ENCODE results near the gene SSUH2.
"Not testable (repeated sequence)": the region's sequence is repeated elsewhere in the genome, so short reads cannot be mapped to it uniquely, and the experiment has no call there.

Gene SSUH2

DNA sequence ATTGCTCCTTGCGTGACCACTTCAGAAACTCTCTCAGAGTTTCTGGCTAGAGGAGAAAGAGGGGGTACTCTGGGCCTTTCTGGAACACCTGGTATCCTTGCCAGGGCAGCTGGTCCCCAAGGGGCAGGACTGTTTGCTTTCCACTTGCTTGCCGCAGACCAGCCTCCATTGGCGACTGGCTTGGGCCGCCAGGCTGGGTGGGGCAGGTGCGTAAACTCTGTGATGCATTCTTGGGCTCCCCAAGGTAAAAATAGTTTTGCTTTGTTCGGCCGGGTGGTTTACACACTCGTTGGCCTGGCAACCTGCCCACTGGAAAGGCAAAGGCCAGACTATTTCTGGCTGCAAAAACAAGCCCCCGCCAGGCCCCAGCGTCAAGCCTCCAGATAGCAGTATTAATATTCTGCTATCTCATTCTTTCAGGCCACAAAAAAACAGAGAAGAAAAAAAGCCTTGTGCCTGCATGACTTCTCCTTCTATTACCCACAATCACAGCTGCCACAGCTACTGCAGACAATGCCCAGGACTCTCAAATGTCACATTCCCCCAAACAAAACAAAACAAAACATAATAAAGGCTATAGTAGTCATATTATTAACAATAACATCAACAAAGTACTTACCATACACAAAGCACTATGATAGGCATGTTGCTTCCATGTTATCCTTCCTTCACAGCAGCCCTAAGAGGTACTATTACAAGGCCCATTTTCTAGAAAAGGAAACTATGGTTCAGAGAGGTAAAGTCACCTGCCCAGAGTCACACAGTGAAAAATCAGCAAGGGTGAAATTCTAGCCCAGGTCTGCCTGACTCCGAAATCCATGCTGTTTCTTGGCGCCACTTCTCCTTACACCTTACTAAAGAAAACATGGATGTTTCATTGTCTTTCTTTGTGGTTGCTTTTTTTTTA lies 14.0 kb upstream of the SSUH2 start:
- no peak for DNase-seq

DNA sequence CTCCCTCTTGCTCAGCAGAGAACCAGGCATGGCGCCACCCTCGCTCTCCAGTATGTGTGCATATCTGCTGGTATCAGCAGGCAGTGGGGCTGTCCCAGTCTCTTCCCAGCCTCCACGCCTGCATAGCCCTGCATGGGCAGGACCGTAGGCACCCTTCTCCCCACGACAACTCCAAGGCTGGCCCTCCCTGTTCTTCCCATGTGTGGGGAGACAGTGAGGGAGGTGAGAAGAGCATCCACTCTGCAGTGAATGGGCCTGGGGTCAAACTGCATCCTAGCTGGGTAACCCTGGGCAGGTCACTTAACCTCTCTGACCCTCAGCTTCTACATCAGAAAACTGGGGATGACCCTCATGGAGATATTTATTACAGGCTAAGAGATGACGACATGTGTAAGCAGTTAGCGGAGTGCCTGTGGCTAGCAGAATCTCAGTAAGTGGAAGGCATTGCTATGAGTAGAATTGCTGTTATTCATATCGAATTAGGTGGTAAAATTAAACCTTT lies 13.3 kb upstream of the SSUH2 start:
- DNase-seq = no peak

DNA sequence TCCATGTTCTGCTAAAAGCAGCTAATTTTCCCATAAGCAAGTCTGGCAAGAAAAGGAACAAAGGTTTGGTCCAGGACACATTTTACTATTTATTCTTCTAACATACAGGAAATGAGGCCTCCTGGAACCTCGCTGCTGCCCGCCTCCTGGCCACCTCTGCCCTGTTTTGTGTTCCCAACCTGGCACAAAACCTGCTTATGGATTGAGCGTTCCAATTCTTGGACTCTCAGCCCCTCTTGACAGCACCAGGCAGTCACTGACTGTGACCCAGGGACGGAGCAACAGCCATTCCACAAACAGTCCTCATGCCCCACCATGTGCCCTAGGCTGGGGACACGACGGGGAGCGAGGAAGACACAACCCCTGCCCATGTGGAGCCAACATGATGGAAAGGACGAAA lies 11.6 kb upstream of the SSUH2 start:
- no peak for DNase-seq

DNA sequence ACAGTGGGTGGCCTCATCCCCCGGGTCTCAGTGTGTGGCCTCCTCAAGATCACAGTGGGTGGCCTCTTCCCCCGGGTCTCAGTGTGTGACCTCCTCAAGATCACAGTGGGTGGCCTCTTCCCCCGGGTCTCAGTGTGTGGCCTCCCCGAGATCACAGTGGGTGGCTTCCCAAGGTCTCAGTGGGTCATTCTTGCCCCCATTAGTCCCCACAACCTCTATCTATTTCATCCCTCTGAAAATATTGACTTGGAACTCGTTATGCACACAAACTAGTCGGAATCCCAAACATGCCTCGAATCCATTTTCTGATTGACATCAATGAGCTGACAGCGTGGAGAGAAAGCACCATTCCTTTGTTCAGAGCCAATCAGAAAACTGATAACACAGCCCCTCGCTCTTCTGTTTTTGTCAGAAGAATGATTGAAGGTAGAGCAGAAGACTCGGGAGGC lies 10.8 kb upstream of the SSUH2 start:
- DNase-seq = no peak

DNA sequence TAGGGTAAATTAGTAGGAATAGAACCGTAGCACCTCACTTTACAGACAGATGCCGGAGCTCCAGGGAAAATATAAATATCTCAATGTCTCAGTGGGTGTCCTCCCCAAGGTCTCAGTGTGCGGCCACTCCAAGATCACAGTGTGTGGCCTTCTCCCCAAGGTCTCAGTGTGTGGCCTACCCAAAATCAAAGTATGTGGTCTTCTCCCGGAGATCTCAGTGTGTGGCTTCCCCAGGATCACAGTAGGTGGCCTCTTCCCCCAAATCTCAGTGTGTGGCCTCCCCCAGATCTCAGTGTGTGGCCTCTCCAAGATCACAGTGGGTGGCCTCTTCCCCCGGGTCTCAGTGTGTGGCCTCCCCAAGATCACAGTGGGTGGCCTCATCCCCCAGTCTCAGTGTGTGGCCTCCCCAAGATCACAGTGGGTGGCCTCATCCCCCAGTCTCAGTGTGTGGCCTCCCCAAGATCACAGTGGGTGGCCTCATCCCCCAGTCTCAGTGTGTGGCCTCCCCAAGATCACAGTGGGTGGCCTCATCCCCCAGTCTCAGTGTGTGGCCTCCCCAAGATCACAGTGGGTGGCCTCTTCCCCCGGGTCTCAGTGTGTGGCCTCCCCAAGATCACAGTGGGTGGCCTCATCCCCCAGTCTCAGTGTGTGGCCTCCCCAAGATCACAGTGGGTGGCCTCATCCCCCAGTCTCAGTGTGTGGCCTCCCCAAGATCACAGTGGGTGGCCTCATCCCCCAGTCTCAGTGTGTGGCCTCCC lies 10.2 kb upstream of the SSUH2 start:
- DNase-seq = not testable (repeated sequence)

DNA sequence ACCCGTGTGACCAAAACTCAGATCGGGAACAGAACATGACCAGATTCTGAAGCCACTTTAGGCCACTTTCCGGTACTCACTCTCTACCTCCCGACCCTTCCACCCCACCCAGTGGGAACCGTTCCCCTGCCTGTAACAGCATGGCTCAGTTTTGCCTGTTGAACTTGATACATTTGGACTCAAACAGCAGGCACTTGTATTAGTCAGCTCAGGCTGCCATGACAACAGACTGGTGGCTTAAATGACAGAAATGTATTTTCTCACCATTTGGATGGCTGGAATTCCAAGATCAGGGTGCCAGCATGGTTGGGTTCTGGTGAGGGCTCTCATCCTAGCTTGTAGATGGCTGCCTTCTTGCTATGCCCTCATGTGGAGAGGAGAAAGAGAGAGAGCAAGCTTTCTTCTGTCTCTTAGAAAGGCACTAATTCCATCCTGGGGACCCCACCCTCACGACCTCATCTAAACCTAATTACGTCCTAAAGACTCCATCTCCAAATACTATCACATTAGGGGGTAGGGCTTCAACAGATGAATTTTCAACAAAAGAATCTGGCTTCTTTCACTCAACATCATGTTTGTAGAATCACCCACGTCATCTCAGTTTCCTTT lies 9.3 kb upstream of the SSUH2 start:
- no peak for DNase-seq

DNA sequence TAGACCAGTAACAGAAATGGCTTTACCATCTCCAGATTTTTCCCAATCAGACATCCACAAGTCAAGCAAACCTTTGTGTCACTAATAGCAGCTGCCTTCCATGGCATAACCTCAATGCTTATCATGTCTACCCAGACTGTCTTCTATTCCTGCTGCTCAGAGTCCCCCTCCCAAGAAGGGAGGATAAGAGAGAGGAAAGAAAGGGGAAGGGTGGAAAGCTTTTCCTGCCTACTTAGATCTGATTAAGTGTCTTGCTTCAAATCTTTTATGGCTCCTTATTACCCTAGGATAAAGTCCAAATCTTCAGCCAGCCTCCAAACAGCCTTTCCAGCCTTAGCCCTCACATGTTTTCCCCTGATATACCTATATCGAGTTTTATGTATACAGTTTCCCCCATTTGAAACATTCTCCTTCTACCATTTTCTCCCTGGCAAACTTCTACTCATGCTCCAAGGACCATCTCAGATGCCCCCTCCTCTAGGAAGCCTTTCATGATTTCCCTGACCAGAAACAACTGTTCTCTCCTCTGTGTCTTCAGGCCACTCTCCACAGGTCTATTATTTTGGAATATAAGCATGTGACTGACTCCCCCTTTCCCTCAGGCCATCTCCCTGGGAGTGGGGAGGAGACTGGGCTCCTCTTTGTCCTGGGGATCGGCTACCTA lies 7.9 kb upstream of the SSUH2 start:
- DNase-seq = no peak

DNA sequence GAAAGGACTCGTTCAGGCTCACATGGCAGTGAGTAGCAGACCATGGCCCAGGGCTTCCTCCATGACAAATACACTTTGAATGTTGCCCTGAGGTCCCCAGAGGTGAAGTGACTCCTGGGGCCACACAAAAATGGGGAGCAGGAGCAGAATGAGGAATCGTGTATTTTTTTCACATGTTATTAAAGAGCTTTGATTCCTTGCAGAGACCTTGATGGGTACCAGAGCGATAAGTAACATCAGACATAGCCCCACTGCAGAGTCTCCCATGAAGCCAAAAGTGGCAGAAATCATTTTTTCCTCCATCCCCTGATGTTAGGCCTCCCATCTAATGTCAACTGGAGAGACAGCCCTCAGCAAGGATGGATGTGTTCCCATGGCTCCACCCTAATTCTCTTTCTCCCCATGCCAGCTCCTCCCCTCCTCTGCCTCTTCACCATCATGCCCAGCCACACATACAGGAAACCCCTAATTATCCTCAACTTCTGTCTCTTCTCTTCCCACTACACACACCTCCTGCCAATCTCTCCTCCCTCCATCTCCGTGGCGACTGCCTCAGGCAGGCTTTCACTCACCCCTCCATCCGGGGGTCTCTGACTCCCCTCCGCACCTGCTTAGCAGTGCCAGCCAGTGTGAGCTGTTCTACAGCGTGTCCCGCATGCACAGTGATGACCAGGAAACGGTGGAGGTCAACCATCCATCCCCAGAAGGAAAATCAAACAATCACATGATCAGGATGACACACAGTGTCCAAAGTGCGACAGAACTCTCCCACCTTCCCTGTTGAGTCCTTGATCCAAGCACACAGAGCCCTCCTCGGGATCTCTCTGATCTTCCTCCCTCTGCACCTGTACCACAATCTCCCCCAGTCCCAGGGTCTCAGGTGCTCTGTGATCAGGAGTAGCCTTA lies 7.1 kb upstream of the SSUH2 start:
- DNase-seq = no peak

DNA sequence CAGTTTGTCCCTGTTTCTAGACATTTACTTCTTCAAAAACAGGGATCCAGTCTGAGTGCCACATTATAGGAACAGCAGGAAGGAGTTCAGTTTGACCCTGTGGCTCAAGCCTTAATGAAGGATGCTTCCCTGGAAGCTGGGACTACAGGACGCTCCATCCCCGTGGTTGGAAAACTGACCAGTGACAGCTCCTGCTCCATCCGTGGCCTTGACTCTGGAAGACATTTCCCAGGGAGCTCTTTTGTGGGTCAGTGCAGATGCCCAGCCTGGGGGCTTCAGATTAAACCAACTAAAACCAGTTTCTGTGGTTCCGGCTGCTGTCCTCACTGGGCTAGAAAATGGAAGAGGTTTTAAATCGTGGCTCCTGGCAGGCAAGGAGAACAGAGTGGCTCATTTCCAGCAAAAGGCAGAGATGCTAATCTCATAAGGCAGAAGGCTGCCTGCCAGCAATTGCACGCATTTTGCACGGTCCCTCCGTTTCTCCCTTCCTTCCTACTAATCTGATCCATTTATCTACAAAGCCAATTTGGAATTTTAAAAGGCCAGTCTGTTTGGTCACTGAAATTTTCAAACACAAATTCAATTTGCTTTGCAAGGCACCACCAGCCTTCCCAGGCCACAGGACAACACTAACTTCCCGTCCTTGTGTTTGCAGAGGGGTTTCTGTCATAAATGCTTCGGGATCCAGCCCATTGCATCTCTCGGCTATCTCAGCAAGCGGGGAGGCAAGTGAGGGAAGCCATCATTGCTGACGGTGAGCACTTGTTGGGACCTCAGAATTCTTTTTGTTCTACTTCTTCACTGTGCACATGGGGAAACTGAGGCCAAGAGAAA lies 6.2 kb upstream of the SSUH2 start:
- no peak for DNase-seq

DNA sequence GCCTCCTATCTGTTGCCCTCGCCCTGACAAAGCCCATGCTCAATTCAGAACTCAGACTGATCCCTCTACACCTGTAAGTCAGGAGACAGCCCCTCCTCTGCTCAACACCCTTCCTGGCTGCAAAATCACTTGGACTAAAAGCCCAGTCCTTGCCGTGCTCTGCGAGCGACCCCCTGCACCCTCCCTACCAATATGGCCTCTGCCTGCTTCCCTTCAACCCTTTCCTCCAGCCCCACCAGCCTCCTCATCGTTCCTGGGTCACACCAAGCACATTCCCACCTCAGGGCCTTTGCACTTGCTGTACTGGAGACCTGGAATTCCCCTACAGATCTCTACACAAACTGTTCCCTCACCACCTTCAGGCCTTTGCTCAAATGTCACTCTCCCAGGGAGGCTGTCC lies 5.2 kb upstream of the SSUH2 start:
- no peak for DNase-seq

DNA sequence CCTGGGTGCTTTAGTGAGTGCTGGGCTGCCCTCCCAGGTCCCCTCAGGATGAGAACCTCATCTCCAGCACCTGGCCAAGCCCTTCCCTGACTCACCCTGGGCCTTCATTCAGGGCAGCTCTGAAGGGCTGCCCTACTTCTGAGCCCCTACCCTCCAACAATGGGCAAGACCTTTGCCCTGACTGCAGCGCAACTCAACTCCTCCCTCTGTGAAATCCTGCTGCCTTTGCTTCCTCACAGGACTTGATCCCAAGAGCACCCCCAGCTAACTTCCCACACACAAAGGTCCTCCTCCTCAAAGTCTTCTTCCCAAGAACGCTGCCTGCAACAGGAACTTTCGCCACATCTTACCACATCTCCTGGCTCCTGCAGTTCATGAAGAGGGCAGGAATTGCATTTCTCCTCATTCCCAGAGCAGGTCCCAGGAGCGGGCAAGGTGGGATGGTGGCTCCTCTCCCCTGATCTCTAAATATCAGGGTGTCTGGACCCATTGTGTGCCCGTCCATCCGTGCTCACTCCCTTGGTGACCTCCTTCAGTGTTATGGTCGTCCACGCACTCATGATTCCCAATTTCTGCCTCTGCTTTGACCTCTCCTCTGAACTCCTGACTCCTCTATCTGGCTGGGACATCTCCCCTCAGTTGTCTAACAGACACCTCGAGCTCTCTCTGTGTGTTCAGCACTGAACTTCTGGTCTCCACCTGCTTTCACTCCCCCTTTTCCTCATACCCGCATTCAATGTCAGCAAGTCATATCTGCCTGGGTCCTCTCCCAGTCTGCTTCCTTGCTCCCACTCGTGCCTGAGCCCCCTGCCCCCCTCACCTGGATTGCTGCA lies 4.5 kb upstream of the SSUH2 start:
- DNase-seq = no peak

DNA sequence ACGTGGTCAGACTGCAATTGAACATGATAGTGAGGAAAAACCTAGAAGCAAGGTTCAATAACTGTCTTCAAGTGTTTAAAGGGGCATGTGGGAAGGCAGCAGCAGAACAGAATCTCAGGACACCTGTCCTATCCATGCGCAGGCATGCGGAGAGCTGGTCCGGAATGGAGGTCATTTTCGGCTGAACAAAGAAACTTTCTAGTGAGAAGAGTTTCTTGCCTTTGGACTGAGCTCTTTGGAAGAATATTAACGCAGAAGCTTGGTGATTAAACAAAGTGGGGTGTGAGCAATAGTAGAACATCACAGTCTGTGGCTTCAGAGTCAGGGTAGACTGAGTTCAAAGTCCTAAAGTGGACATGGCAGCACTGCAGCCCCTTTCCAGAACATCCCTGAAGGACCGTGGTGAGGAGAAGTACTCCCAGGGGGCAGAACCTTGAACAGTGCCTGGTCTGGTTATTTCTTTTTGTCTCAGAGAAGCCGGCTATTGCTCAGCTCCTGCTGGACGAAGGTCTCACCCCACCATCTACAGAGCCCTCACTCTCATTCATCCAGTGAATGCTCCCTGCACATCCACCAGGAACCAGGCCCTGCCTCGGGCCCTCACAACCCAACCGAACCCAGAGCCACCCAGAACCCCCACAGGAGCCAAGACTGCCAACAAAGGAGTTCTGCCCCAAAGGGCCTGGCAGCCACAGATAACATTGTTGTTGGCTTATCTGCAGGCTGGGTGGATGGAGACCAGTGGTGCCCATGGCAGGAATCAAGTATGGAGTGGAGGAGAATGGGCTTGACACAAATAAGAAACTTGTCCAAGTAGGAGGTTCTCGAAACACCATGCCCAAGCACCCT lies 2.8 kb upstream of the SSUH2 start:
- DNase-seq = no peak

DNA sequence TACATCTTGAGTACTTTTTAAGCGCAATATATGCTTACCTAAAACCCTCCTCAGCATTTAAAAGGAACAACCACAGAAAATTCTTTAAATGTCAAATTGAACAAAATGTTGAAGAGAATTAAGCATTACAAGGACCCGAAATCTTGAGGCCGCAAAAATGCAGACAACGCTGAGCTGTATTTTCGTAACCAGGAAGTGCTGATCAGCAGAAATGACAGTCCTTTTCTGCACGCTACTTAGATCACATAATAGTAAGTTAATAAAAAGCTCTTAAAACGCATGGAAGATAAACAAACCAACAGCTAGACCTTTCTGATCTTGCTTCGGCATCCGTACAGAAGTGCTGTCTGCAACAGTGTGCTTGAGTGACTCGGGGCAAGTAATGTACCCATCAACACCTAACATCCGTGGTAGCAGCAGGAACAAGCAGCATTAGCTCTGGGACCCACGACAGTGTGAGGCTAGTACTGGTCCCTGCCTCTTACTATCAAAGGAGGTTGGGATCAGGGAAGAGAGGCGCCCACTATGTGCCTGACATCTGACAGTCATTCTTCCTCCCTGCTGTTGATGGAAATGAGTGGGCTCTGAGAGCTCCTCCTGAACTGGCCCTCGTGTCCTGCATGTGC lies 1.8 kb upstream of the SSUH2 start:
- DNase-seq = no peak

DNA sequence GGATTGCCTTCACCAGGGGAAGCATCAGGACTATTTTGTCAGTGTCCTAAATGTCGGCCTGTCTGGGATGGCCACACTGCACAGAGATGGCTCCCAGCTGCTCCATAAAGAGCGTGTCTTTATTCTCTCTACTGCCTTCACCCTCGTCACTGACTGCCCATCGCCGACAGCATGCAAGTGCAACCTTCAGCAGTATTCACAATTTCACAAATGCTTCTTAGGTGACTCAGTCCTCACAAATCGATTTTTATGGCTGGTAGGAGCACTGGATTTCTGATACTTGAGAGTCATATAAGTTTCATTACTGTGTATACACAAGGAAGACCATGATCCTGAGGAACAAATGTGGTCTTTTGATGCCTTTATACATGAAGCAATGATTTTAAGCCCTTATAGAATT lies 1.1 kb upstream of the SSUH2 start:
- DNase-seq = no peak

DNA sequence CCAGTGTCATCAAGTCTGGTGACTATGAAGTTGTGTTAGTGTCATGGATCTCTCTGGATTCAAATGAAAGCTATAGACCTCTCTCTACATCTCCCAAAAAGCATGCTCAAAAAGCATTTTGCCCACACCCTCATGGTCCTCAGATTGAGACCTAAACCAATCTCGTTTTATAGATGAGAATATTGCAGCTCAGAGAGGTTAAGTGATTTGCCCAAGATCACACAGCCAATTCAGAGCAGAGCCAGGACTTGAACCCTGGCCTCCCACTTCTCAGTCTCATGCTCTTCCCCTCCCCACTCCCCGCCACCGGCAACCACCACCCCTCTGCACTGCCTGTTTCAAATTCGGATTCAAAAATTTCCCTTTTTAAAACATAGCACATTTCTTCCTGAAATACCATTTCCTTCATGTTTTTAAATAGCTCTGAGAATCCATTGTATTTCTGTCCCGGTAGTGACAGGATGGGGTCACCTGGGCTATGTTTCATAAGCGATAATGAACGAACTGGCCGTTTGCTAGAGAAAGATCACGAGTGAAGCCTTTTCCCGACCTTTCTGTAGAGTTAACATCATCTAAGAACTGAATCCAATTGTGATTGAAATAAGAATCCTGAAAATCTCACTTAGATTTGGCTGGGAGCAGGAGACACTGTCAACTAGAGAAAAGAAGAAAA lies 769 bp downstream of the SSUH2 start:
- DNase-seq = no peak

DNA sequence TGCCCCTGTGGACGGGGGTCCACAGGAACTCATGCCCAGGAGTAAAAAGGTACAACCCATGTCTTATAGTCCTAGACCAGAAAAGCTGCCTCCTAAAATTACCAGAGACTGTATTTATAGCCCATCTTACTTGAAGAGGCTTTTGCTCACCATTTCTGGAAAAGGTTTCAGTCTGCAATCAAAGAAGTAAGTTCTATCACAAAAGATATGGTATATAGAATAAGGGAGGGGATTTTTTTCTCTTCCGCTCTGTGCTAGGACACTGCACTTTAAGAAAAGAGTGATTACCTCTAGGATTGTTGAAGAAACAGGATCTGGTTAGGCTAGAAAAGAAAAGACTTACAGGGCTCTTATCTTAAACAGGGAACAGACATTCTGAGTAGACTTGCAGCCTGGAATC lies 2.6 kb downstream of the SSUH2 start:
- no peak for DNase-seq

DNA sequence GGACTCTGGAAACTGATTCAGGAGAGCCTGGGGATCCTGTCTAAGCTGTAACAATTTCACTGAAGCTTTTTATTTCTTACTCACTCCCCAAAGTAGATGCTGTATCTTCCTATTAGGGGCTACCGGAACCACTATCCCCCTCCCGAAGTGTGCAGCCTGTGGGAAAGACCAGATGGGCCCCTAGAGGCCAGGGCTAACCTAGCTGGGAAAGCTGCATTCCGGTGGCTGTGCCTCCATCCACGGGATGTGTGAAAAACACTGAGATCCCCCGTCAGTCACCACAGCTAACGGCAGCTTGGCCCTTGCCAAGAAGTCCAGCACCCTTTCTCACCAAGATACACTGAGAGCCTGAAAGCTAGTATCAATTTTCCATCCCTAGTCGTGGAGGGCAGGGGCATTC lies 3.1 kb downstream of the SSUH2 start:
- no peak for DNase-seq

DNA sequence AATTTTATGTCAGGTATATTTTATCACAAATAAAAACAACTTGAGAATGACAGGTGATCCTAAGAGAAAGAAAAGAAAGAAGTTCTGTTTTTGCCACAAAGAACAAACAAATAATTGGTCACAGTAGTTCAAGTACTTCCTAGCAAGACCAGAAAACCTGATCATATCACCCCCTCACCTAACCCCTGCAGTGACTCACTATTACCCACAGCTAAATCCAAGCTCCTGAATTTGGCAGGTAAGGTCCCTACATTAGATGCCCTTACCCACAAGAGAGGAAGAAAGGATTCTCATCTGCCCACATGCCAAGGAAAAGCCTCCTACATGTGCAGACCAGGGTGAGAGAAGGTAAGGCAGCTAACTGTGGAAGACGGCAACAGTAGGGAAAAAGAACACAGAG lies 4.4 kb downstream of the SSUH2 start:
- no peak for DNase-seq
